SK-N-SH (cell line): ENCODE data around the gene CLCNKB.

Source experiments
- EP300 ChIP-seq, 2 experiments: IDR thresholded peaks; 2 replicates each; pipeline versions ENCODE4 v1.4.0 to v1.6.1; 2012; ENCODE audit warnings: borderline replicate concordance in 1 of 2, low read depth in 1 of 2, low read length in 1 of 2
- EZH2phosphoT487 ChIP-seq: fragments of 200-600 bp; sonication (generic); IDR thresholded peaks from 2 replicates; pipeline ENCODE4 v1.6.1; 2017; ENCODE audit warnings: low read depth, mixed run types, mild to moderate bottlenecking, antibody characterized with exemption, moderate library complexity, borderline replicate concordance
- FOXJ3 ChIP-seq: sonication (generic); formaldehyde crosslinking; IDR thresholded peaks from 2 replicates; pipeline ENCODE4 v1.5.1; 2020; ENCODE audit warnings: mild to moderate bottlenecking, missing genetic modification reagents
- NFIC ChIP-seq: IDR thresholded peaks from 2 replicates; pipeline ENCODE4 v1.4.0; 2012; ENCODE audit warnings: borderline replicate concordance
- RXRA ChIP-seq: IDR thresholded peaks from 2 replicates; pipeline ENCODE4 v1.4.0; 2012; ENCODE audit warnings: low read depth, mild to moderate bottlenecking, borderline replicate concordance
- TAF1 ChIP-seq: IDR thresholded peaks from 2 replicates; pipeline ENCODE4 v1.6.1; 2012; ENCODE audit warnings: low read depth, mild to moderate bottlenecking, low read length, moderate library complexity, borderline replicate concordance
- TCF12 ChIP-seq: IDR thresholded peaks from 2 replicates; pipeline ENCODE4 v1.4.0; 2012
- USF1 ChIP-seq: IDR thresholded peaks from 2 replicates; pipeline ENCODE4 v1.4.0; 2012; ENCODE audit warnings: low read depth, borderline replicate concordance
- YY1 ChIP-seq: IDR thresholded peaks from 2 replicates; pipeline ENCODE4 v1.4.0; 2012; ENCODE audit warnings: low read depth, mild to moderate bottlenecking
- TF ChIP-seq, protein P1 (sequence below): fragments of 200-600 bp; sonication (generic); IDR thresholded peaks from 2 replicates; pipeline ENCODE4 v1.6.1; 2017; ENCODE audit warnings: antibody characterized with exemption, mild to moderate bottlenecking, moderate library complexity

DNA sequence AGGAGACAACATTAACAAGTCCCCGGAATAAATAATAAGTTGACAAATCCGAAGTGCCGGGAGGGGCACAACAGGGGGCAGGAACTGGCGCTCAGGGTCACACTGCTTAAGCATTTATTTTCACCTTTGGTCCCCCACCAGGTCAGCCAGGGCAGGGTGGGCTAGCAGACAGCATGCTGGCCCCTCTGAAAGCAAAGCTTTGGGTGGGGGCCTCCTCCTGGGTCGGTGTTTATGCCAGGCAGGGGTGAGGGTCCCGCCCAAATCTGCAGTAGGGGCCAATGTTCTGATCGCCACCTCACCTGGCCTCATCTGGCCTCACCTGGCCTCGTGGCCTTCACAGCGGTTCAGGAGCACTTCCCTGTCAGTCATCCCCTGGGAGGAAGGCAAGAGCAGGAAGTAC, 38.1 kb downstream of the CLCNKB start:
- TF ChIP-seq TAF1 (no peak), RXRA (no peak), EZH2phosphoT487 (no peak), NFIC (no peak), FOXJ3 (CRISPR knock-in tag) (no peak), TCF12 (no peak), USF1 (no peak), YY1 (no peak), EP300 (IDR thresholded peaks at IDR 0.05; ENCODE audit: borderline replicate concordance in 1 of 2, low read depth in 1 of 2, low read length in 1 of 2) (no peak)
- TF ChIP-seq, protein P1, sequence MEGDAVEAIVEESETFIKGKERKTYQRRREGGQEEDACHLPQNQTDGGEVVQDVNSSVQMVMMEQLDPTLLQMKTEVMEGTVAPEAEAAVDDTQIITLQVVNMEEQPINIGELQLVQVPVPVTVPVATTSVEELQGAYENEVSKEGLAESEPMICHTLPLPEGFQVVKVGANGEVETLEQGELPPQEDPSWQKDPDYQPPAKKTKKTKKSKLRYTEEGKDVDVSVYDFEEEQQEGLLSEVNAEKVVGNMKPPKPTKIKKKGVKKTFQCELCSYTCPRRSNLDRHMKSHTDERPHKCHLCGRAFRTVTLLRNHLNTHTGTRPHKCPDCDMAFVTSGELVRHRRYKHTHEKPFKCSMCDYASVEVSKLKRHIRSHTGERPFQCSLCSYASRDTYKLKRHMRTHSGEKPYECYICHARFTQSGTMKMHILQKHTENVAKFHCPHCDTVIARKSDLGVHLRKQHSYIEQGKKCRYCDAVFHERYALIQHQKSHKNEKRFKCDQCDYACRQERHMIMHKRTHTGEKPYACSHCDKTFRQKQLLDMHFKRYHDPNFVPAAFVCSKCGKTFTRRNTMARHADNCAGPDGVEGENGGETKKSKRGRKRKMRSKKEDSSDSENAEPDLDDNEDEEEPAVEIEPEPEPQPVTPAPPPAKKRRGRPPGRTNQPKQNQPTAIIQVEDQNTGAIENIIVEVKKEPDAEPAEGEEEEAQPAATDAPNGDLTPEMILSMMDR, result no peak
